Measurements from ENCODE around the gene ABHD8.
A peak's percentile ranks its signal among the peaks of the same experiment; 100 is the strongest.

Gene ABHD8

DNA sequence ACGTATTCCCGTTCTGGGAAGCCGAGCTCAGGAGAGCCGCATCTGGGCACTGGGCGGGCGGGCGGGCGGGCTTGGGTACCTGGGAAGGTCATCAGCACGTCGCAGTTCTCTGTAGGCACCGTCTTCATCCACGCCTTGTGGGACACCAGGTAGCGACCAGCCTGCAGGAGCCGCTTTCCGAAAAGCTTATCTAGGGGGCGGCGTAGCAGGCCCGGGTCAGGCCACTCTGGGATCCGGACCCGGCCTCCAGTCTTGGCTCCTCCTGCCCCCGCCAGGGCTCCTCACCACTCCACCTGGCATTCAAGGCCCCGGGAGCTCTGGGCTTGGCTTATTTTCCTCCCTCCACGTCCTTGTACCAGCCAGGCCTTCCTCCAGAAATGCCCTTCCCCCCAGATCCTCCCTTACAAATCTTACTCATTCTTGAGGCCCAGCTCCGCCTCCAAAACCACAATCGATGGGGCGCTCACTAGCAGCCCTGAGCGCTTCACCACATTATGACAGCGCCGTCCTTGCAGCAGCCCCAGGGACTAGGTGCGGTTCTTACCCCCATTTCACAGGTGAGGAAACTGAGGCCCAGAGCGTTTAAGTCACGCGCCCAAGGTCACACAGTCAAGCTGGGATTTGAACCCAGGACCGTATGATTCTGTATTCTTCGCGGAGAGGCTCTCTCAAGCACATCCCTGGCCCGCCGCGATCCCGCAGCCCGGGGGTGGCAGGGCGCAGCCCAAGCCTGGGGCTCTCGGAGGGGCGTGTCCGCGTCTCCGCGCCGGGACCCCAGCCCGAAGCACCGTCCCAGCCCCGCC lies 30.6 kb upstream of the ABHD8 start:
- peak; percentile 56 for DNase-seq

GRCh38 chr19:17332677-17333581 lies 29.7 kb upstream of the ABHD8 start:
- DNase-seq: no peak

DNA sequence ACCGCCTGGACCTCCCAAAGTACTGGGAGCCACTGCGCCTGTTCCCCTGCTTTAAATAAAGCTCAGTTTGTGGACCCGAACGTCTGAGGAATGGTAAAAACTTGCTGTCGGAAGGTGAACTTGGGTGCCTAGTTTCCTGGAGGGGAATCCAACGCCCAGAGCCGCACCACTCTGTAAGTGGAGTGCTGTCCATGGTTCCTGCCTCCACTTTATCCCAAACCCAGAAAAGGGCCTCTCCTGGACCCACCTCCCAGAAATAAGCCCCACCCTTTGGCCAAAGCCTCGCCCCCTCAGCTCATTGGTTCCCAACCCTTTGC lies 29.1 kb upstream of the ABHD8 start:
- no peak for DNase-seq

GRCh38 chr19:17331045-17331558 lies 27.9 kb upstream of the ABHD8 start:
- no peak for DNase-seq

DNA sequence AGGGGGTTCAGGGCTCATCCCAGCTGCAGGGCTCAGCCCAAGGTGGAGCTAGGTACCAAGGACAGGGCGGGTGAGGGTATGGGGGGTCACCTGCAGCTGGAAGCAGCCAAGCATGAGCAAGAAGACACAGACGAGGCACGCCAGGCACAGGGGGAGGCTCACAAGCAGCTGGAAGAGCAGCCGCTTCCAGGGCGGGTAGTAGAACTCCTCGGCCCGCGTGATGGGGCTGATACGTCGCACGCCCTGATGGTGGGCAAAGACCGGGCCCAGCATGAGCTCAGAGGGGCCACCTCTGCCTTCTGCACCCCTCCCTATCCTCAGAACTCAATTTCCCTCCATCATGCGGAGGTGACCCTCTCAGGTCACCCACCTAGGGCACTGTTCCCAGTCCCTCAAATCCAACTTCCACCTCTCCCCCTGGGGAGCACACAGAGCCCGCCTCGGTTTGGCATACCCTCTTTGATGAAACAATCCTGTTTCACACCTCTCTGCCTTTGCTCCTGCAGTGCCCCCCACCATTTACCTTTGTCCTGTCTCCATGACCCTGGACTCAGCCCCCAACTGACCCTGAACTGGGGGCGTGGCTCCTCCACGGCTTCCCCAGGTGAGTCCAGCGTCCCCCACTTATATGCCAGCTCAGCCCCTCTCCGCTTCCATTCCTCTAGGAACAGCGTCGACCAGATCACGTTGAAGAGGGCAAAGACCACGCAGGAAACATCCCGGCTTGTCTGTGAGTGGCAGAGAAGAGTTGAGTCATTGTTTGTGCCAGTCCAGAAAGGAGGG lies 27.2 kb upstream of the ABHD8 start:
- no peak for DNase-seq

- no peak for DNase-seq
Measured at GRCh38 chr19:17329366-17330261, 26.4 kb upstream of the ABHD8 start.

DNA sequence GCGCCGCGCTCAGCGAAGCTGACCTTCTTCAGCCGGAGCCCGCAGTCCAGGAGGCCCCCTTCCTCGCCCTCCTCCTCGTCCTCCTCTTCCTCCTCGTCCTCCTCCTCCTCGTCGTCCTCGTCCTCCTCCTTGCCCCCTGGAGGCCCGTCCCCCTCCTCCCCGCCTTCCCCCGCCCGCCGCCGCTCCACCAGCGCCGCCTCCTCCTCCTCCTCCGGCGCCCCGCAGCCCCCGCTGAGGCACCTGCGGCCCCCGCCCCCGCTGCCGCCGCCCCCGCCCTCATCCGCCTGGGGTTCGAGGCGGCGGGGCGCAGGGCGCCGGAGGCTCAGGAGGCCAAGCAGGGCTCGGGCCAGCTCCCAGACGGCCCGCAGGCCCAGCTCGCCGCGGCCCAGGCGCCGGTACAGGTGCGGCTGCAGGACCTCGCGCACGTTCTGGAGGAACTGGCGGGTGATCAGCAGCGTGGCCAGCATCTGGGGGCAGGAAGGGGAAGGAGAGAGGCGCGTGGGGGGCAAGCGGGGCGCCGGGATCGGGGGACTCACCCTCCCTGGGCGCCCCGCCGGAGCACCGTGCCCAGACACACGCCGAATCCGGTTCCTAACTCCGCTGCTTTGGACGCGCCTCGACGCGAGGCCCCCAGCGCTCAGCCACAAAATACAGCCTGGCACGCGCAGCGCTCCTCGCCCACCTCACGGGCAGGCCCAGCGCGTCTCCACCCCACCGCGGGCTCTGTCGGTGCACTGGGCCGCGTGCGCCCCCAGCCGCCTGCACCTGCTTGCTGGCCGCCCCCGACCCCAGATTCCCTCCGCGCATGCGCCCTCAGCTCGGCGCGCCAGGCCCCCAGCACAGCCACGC lies 25.5 kb upstream of the ABHD8 start:
- DNase-seq: peak; percentile 34

GRCh38 chr19:17327654-17328516 lies 24.7 kb upstream of the ABHD8 start:
- peak; percentile 44 for DNase-seq

- DNase-seq: no peak
Measured at GRCh38 chr19:17327068-17327653, 23.9 kb upstream of the ABHD8 start.

GRCh38 chr19:17326595-17326966 lies 23.4 kb upstream of the ABHD8 start:
- no peak for DNase-seq

DNA sequence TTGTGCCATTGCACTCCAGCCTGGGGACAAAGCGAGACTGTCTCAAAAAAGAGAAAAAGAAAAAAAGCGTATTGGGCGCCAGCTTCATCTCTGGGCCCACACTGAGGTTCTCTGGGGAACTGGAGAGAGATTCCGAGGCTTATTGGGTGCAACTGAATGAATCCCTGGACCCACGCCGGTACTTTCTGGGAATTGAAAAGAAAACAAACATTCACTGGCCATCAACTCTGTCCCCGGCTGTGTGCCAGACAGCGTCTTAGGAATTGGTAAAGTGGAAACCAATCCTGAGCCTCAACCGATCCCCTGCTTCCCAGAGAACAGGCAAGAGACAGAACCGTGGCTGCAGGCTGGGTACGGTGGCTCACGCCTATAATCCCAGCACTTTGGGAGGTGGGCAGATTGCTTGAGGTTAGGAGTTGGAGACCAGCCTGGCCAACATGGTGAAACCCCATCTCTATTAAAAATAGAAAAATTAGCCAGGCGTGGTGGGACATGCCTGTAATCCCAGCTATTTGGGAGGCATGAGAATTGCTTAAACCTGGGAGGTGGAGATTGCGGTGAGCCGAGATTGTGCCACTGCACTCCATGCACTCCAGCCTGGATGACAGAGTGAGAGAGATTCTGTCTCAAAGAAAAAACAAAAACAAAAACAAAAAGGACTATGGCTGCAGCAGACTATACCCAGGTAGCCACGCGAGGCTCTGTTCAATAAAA lies 22.8 kb upstream of the ABHD8 start:
- no peak for DNase-seq

DNA sequence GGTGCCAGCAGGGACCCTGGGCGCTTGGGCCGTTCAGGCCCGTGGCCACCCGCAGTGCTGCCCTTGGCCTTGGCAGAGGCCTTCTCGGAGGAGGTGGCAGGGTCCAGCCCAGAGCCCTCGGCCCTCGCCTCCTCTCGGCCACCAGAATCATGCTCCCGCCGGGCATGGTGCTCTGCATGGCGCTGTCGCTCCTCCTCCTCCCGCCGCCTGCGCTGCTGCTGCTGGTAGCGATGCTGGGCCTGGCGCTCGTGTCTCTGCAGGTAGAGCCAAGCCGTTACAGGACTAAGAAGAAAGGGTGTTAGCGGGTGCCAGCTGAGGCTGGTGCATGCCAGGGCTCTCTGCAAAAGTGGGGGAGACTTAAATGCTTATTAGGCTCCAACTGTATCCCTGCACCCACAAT lies 21.9 kb upstream of the ABHD8 start:
- no peak for DNase-seq

- no peak for DNase-seq
Measured at GRCh38 chr19:17324357-17325114, 21.3 kb upstream of the ABHD8 start.

DNA sequence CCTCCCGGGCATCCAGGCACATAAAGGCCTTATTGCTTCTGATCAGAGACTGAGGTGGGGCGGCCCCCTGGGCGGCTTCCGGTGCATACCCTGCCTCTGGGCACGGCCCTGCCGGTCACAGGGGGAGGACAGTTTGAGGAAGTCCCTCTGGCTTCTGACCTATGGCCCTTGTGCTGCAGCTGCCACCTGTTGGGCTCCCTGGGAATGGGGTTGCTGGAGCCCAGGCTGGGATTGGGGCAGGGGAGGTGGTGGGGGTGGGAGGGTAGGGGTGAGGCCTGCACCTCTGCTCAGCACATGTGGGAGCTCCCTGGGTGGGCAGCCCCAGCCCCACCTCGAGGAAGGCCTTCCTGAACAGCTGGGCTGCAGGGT lies 20.7 kb upstream of the ABHD8 start:
- no peak for DNase-seq

DNA sequence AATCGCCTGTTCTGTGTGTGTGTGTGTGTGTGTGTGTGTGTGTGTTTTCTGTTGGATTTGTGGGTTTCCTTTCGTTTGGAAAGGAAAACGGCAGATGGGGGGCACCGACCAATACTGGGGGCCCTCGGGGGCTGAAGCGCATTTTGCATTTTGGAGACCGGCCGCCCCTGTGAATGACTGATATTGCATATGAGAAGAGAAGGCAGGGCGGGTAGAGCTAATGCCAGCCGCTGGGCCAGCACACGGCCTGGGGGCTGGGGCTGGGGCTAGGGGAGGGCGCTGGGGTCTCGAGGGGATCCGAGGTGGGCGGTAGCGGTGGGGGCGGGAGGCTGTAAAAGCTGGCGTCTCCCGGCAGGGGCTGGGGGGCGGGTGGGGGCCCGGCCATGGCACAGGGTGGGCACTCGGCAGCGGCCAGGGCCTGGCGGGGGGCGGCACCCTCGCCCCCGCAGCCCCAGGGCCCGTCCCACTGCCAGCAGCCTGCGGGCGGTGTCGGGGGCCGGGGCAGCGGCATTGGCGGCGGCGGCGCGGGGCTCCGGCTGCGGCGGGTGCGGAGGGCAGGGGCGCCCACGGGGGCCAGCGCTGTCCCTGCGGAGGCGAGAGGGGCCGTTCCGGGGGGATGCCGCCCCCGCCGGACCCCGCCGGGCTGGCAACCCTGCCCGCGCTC lies 20.2 kb upstream of the ABHD8 start:
- no peak for DNase-seq

- no peak for DNase-seq
Measured at GRCh38 chr19:17322854-17323253, 19.6 kb upstream of the ABHD8 start.

DNA sequence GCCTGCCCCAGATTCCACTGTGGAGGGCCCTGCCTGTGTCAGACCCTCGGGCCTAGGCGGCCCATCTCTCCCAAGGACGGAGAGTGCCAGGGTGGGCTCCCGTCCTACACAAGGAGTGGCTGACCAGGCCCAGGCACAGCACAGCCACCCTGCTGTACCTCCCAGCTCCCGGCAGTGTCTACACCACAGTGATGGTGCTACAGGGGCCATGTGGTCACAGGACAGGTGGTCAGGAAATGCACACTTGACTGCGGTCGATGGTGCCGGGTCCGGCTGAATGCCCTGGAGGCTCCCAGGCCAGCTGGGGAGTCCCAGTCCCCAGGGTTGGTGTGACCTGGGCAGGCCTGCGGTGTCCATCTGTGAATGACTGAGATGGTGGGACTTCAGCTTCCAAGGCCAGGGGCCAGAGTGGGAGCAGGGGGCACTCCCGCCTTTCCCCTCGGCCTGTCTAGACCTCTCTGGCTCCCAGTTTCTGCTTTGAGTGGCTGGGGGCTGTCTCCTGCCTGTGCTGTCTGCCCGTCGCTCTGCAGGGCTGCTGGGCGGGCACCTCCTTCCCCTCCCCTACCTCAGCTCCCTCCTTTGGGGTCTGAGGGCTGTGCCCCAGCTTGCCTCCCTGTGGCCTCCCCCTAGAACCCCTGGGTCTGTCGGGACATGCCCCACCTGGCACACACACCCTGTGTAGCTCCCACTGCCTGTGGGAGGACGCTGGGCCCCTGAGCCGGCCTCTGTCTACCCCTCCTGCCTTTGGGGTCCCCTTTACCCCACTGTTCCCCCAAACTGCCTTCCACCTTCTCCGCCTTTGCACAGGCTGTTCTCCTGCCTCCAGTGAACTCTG lies 18.6 kb upstream of the ABHD8 start:
- DNase-seq: no peak
